ENCODE results near the gene PRKCA.

PRKCA gene

DNA sequence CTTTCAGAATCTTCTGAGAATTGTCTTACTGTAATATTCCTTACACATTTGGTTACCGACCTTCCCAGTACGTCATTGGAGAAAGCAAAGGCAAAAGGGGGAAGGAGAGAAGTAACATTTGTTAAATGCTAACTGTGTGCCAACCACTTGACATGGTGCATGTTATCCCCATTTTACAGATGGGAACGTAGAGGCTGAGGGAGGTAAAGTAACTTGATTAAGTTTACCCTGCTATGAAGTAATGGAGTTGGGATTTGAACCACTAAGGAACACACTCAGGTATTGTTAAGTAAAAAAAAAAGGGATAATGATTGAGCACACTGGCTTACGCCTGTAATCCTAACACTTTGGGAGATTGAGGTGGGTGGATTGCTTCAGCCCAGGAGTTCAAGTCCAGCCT, 156.4 kb downstream of the PRKCA start:
- no peaks in the 10 kb centered on the region for H3K9me2 ChIP-seq (replicated peaks; ENCODE audit: low read depth, low read length)
- no peaks in the 10 kb centered on the region for H4K20me1 ChIP-seq (ENCODE audit: insufficient read depth, low read length, poor library complexity, severe bottlenecking)
- H3K9ac ChIP-seq (ENCODE audit: low read depth, low read length, poor library complexity, severe bottlenecking): no peak overlapping the region
- no peak overlapping the region for H3K4me2 ChIP-seq (ENCODE audit: low read depth, low read length, poor library complexity, severe bottlenecking)
- no peak overlapping the region for H2AFZ ChIP-seq (ENCODE audit: low read length)
- no peaks in the 10 kb centered on the region for H3K27me3 ChIP-seq (ENCODE audit: insufficient read depth, low read length, poor library complexity, severe bottlenecking)
- no peaks in the 10 kb centered on the region for H3K79me2 ChIP-seq (ENCODE audit: insufficient read depth, low read length)
- H3K36me3 ChIP-seq (ENCODE audit: insufficient read depth, low read length): no peaks in the 10 kb centered on the region
- H3K9me3 ChIP-seq (ENCODE audit: insufficient read depth, low read depth, low read length): no peaks in the 10 kb centered on the region
- no peaks in the 10 kb centered on the region for H3F3A ChIP-seq (ENCODE audit: low read depth)
- no peak overlapping the region for H3K4me3 ChIP-seq (ENCODE audit: low read length, poor library complexity, severe bottlenecking)
- no peaks in the 10 kb centered on the region for H3K4me1 ChIP-seq (ENCODE audit: insufficient read depth, low read length, poor library complexity, severe bottlenecking)
- TF ChIP-seq CTCF (conservative IDR thresholded peaks at IDR 0.05; ENCODE audit: low read length) (no peak), EZH2phosphoT487 (IDR thresholded peaks at IDR 0.05; ENCODE audit: borderline replicate concordance) (no peak)

DNA sequence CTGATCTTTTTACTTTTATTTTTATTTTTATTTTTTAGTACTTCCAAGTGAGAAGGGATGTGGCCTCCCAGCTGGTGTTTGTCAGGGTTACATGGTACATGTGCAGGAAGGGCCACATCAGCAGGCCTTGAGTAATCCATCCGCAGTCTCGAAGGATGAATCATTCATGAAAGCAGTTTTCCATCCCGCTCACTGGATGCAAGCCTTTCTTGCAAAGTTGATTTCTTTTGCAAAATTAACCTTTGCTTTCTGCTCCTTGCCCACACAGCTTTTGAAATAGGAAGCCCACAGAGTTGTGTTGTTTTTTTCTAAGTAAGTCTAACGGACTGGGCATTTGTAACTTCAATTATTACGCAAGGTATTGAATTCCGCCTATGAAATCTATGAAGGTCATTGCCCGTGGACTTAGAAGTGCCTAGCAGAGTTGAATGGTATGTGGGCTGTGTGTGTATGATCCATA, 157.4 kb downstream of the PRKCA start:
- H3K79me2 ChIP-seq (ENCODE audit: insufficient read depth, low read length): no peaks in the 10 kb centered on the region

DNA sequence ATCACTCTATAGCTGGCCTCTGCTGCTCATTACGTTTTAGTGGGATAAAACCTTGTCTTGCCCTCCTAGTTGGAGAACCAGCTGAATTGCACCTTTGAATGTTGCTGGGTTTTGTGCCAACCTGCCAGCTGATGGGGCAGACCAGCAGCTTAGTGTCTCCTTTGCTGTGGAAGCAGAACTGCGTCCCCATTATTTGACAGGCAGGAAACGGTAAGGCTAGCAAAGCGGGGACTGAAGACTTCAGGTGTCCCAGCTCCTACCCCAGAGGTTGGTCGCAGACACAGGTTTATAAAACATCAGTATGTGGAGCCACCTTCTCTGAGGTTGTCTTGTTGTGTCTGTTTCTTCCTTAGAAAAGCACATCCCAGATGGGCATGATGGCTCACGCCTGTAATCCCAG, 158.1 kb downstream of the PRKCA start:
- no peaks in the 10 kb centered on the region for H3K4me1 ChIP-seq (ENCODE audit: insufficient read depth, low read length, poor library complexity, severe bottlenecking)
- H3K9me3 ChIP-seq (ENCODE audit: insufficient read depth, low read depth, low read length): no peaks in the 10 kb centered on the region
- no peaks in the 10 kb centered on the region for H3K36me3 ChIP-seq (ENCODE audit: insufficient read depth, low read length)
- no peaks in the 10 kb centered on the region for H3K79me2 ChIP-seq (ENCODE audit: insufficient read depth, low read length)
- H3K4me2 ChIP-seq (ENCODE audit: low read depth, low read length, poor library complexity, severe bottlenecking): no peak overlapping the region
- no peak overlapping the region for H2AFZ ChIP-seq (ENCODE audit: low read length)
- H4K20me1 ChIP-seq (ENCODE audit: insufficient read depth, low read length, poor library complexity, severe bottlenecking): no peaks in the 10 kb centered on the region
- H3F3A ChIP-seq (ENCODE audit: low read depth): no peaks in the 10 kb centered on the region
- TF ChIP-seq CTCF (conservative IDR thresholded peaks at IDR 0.05; ENCODE audit: low read length) (no peak), EZH2phosphoT487 (IDR thresholded peaks at IDR 0.05; ENCODE audit: borderline replicate concordance) (no peak)
- H3K9me2 ChIP-seq (replicated peaks; ENCODE audit: low read depth, low read length): no peaks in the 10 kb centered on the region
- no peaks in the 10 kb centered on the region for H3K27me3 ChIP-seq (ENCODE audit: insufficient read depth, low read length, poor library complexity, severe bottlenecking)
- H3K4me3 ChIP-seq (ENCODE audit: low read length, poor library complexity, severe bottlenecking): no peak overlapping the region
- H3K9ac ChIP-seq (ENCODE audit: low read depth, low read length, poor library complexity, severe bottlenecking): no peak overlapping the region

More for the DNA sequence above, 157.4 kb downstream of the PRKCA start:
- no peak overlapping the region for H3K9ac ChIP-seq (ENCODE audit: low read depth, low read length, poor library complexity, severe bottlenecking)
- H3F3A ChIP-seq (ENCODE audit: low read depth): no peaks in the 10 kb centered on the region
- no peaks in the 10 kb centered on the region for H3K36me3 ChIP-seq (ENCODE audit: insufficient read depth, low read length)
- no peaks in the 10 kb centered on the region for H3K4me1 ChIP-seq (ENCODE audit: insufficient read depth, low read length, poor library complexity, severe bottlenecking)
- no peaks in the 10 kb centered on the region for H4K20me1 ChIP-seq (ENCODE audit: insufficient read depth, low read length, poor library complexity, severe bottlenecking)
- no peak overlapping the region for H2AFZ ChIP-seq (ENCODE audit: low read length)
- H3K4me2 ChIP-seq (ENCODE audit: low read depth, low read length, poor library complexity, severe bottlenecking): no peak overlapping the region
- H3K27me3 ChIP-seq (ENCODE audit: insufficient read depth, low read length, poor library complexity, severe bottlenecking): no peaks in the 10 kb centered on the region
- TF ChIP-seq EZH2phosphoT487 (IDR thresholded peaks at IDR 0.05; ENCODE audit: borderline replicate concordance): no peak
- no peaks in the 10 kb centered on the region for H3K9me3 ChIP-seq (ENCODE audit: insufficient read depth, low read depth, low read length)
- H3K4me3 ChIP-seq (ENCODE audit: low read length, poor library complexity, severe bottlenecking): no peak overlapping the region
- no peaks in the 10 kb centered on the region for H3K9me2 ChIP-seq (replicated peaks; ENCODE audit: low read depth, low read length)

DNA sequence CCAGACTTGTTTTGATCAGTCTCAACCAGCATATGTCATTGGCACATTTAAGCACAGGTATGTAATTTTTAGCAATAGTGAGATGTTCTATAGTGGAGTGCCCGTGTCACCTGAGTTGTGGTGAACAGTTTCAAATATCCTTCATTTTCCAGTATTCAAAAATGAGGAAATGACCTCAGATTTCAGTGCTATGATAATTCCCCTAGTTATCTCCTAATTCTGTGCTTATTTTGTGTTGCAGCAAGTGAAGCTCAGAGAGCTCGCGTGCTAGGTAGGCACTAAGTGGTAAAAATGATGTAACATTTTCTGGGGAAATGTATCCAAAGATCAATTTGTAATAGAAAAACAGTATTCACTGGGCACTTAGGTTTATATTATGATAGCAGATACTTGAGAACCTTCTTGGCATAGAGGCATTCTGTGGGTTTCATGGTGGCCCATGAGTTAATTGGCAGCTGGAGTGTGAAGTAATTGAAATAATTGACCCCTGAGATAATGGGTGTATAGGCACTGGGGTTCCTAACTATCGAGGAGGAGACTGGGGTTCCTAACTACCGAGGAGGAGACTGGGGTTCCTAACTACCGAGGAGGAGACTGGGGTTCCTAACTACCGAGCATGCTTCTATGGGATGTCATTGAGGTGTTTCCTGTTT, 159.1 kb downstream of the PRKCA start:
- H3F3A ChIP-seq (ENCODE audit: low read depth): no peaks in the 10 kb centered on the region
- no peak overlapping the region for H3K9ac ChIP-seq (ENCODE audit: low read depth, low read length, poor library complexity, severe bottlenecking)
- no peaks in the 10 kb centered on the region for H3K9me2 ChIP-seq (replicated peaks; ENCODE audit: low read depth, low read length)
- no peaks in the 10 kb centered on the region for H3K9me3 ChIP-seq (ENCODE audit: insufficient read depth, low read depth, low read length)
- no peaks in the 10 kb centered on the region for H3K4me1 ChIP-seq (ENCODE audit: insufficient read depth, low read length, poor library complexity, severe bottlenecking)
- H2AFZ ChIP-seq (ENCODE audit: low read length): no peak overlapping the region
- no peaks in the 10 kb centered on the region for H3K27me3 ChIP-seq (ENCODE audit: insufficient read depth, low read length, poor library complexity, severe bottlenecking)
- no peak overlapping the region for H3K4me3 ChIP-seq (ENCODE audit: low read length, poor library complexity, severe bottlenecking)
- no peak overlapping the region for H3K4me2 ChIP-seq (ENCODE audit: low read depth, low read length, poor library complexity, severe bottlenecking)
- no peaks in the 10 kb centered on the region for H4K20me1 ChIP-seq (ENCODE audit: insufficient read depth, low read length, poor library complexity, severe bottlenecking)
- H3K79me2 ChIP-seq (ENCODE audit: insufficient read depth, low read length): no peaks in the 10 kb centered on the region
- H3K36me3 ChIP-seq (ENCODE audit: insufficient read depth, low read length): no peaks in the 10 kb centered on the region
- TF ChIP-seq CTCF (conservative IDR thresholded peaks at IDR 0.05; ENCODE audit: low read length): no peak
- TF ChIP-seq EZH2phosphoT487 (IDR thresholded peaks at IDR 0.05; ENCODE audit: borderline replicate concordance): no peak
